Cardiac atrium fibroblast (primary cell): Measurements from ENCODE around the gene CIP2A. TPM values are rescaled to one million over a fixed set of nuclear protein-coding genes. Genes with fewer than 3 reads are reported as not detected.

ENCODE experiments used
- total RNA-seq: library from RNA; depleted of rRNA; stranded (reverse); fragments of >200 nt; gene quantifications from 2 replicates; pipeline ENCODE4 v1.2.3, GENCODE V29; 2015

CIP2A gene
- 6.6 and 6.9 TPM in 2 replicates for total RNA-seq

DNA sequence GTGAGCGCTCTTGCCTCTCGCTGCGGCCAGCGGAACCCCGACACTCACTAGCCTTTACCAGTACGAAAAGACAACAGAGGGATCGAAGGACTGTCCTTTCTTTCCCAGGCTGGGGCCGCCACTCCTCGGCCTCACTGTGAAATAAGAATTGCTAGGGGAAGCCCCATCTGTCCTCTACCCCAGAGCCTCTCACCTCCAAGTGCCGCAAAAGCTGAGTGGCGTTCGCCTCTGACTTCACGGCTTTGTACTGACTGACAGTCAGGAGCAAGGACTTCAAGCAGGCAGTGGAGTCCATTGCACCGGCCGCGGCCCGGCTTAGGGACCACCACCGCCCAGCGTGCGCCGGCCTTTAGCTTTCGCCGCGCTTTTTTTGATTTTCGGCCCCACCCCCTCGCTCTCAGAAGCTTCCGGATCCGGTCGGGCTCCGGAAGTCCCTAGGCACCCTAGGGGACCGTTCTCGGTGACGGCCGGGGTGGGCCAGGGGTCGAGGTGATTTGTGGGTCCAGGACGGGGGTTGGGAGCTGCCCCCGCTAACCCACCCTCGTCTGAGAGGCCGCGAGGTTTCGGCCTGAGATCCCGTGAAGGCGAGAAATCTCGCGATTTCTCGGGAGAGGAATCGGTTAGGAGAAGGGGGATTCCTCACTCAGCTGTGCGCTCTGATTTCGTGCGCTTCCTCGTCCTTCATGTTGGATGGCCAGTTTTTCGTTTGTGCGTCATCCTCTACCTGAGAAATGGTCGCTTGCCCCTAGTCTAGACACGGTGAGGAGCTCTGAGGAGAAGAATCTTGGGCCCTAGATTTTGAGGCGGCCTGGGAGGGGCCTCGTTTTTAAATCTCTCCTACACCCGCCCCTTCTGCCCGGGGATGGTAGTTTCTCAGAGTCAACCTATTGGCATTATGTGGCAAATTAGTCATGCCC lies at the start of gene CIP2A, which contains the start of gene DZIP3:
Gene CIP2A, minus strand, starts transcription at position 358 of the 917 bp plus-strand sequence. Its CDS starts 63 bp downstream, at position 295.
Gene DZIP3, plus strand, starts transcription at position 642 of the 917 bp plus-strand sequence. CDS start 15,685 bp downstream, outside the sequence.

DNA sequence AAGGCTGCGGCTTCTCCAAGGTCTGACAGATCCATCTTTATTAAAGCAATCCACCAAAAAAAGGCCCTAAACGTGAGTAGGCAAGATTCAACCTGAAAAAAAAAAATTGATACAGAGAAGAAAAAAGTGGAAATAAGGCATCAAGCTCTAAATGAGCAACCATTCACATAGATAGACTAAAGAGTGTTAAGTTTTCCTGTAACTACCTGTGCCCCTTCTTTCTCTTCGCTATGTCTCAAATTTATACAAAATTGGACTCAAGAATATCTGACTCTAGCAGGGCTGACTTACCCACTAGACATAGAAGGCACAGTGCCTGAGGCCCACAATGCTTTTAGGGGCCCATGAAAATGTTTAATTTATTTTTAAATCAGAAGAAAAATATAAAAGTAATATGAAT lies 78.7 kb downstream of the CIP2A start, which contains the start of gene MYH15:
Gene MYH15, minus strand, starts transcription at position 101 of the 400 bp plus-strand sequence. Its CDS starts 66 bp downstream, at position 35.

Other genes with a start within 250 kb of the CIP2A start
- gene MYH15, start 78.8 kb downstream of the CIP2A start, total RNA-seq, result 0.18 and 0.97 TPM in 2 replicates
- gene DZIP3, start 284 bp upstream of the CIP2A start, total RNA-seq, result 4.7 TPM in 2 replicates
- not detected in 2 replicates for gene RETNLB, start 168.0 kb upstream of the CIP2A start, total RNA-seq
- gene TRAT1, start 233.3 kb upstream of the CIP2A start, total RNA-seq, result not detected in 2 replicates